Right lobe of liver (tissue), 6 donors: ENCODE data around the gene SCUBE1. TPM values are rescaled to one million over a fixed set of nuclear protein-coding genes. Genes with fewer than 3 reads are reported as not detected.

Experiments used
- ATAC-seq, 4 donors: fragments of 200-7000 bp; cut with Tn5 transposase; one replicate each; pipeline ENCODE4 v1.9.1; 2020; ENCODE audit warnings: mild to moderate bottlenecking in 4 of 4, moderate library complexity in 4 of 4
- DNase-seq, 3 donors: peaks; one replicate each; pipeline ENCODE4 v3.0.0-alpha.2; 2020
- H3K27ac ChIP-seq, 3 donors: fragments of 200-600 bp; one replicate each; pipeline ENCODE4 v1.8.0; 2022
- H3K27me3 ChIP-seq, 2 donors: fragments of 200-600 bp; one replicate each; pipeline ENCODE4 v1.8.0; 2022
- H3K36me3 ChIP-seq, 4 donors: fragments of 200-600 bp; sonication (generic) in 1 of 4; one replicate each; pipeline versions ENCODE4 v1.5.1 to v1.8.0; 2017 to 2022; ENCODE audit warnings: control low read depth in 1 of 4
- H3K4me1 ChIP-seq, 4 donors: fragments of 200-600 bp; sonication (generic) in 1 of 4; one replicate each; pipeline versions ENCODE4 v1.5.1 to v1.8.0; 2017 to 2022; ENCODE audit warnings: control low read depth in 1 of 4
- H3K4me3 ChIP-seq, 3 donors: fragments of 200-600 bp; one replicate each; pipeline ENCODE4 v1.8.0; 2022
- H3K9me3 ChIP-seq, 4 donors: fragments of 200-600 bp; sonication (generic) in 1 of 4; one replicate each; pipeline versions ENCODE4 v1.5.1 to v1.8.0; 2017 to 2022; ENCODE audit warnings: control low read depth in 1 of 4
- CTCF ChIP-seq, 4 donors: fragments of 200-600 bp in 3 of 4; fragments of 450-650 bp in 1 of 4; IDR thresholded peaks; one replicate each; pipeline versions ENCODE4 v1.5.1 to v1.8.0; 2016 to 2022; ENCODE audit warnings: antibody characterized with exemption in 4 of 4, mild to moderate bottlenecking in 2 of 4
- POLR2A ChIP-seq: fragments of 450-650 bp; IDR thresholded peaks from one replicate; pipeline ENCODE4 v1.6.1; 2017; ENCODE audit warnings: antibody characterized with exemption, mild to moderate bottlenecking
- WGBS: methylation state at CpG from one replicate; pipeline ENCODE4 v1.1.6; 2018; ENCODE audit warnings: low coverage, low lambda C conversion rate; ENCODE audit not compliant: insufficient coverage; ENCODE audit errors: missing lambda C conversion rate; 5-methylcytosine and 5-hydroxymethylcytosine counted together
- intact Hi-C, 2 donors: fragments of 100-400 bp; cut with DNase I; formaldehyde crosslinking; loops; one replicate each; pipeline versions ENCODE4 v1.11.2 to v1.14.1; 2022
- total RNA-seq, 6 experiments: library from RNA; depleted of rRNA in 2 of 6; stranded (reverse); fragments of >200 nt in 2 of 6; fragmentation: NEBNext Ultra II Directional in 3 of 6; extraction: Animal tissue kit (Norgen Biotek cat#: 25700) in 3 of 6; gene quantifications; one replicate each; pipeline versions ENCODE4 v1.1.0 to v1.2.4, GENCODE V29; 2016 to 2023
- donor health status: DM: no; HTN: yes; CAD: no.
- donor health status: DM: no; HTN: no; CAD: no.
- donor health status: DM: no; HTN: no; CAD: no.
- donor health status: DM: no; HTN: yes; CAD: no.
- donor health status: DM: no; HTN: yes; CAD: no.

The SCUBE1 gene
- total RNA-seq, 6 experiments from 2014 or later: 0.73 to 11.7 (median 2.7) TPM

DNA sequence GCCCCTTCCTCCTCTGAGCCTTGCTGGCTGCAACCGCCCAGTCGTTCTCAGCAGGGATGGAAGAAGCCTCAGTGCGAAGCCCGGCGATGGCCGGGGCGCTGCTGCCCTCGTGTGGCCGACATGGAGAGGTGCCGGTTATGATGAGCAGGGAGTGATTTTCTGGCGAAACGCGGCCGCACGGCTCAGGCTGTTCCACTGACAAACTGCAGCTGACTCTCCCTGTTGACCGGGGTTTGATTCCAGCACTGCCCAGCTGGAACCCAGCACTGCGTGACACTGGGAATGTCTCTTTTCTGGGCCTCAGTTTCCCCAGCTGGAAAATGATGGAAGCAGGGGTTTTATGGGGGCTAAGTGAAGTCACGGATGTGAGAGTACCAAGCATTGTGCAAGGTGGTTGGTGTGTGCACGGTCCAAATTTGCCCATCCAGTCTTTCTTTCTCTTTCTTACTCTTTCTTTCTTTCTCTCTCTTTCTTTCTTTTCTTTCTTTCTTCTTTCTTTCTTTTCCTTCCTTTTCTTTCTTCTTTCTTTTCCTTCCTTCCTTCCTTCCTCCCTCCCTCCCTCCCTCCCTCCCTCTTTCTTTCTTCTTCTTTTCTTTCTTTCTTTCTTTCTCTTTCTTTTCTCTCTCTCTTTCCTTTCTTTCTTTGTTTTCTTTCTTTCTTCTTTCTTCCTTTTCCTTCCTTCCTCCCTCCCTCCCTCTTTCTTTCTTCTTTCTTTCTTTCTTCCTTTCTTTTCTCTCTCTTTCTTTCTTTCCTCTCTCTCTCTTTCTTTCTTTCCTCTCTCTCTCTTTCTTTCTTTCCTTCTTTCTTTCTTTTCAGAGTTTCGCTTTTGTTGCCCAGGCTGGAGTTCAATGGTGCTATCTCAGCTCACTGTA lies 42.8 kb upstream of the SCUBE1 start:
- WGBS: 6% methylated on average over 15 of the region's 20 CpGs
- Histone ChIP-seq H3K27ac (no peak overlapping the region), H3K27me3 (no peaks in the 10 kb centered on the region), H3K4me1 (peaks cover 0 to 29% (median 13%) of the 10 kb centered on the region in 4 donors), H3K9me3 (no peaks in the 10 kb centered on the region), H3K36me3 (no peaks in the 10 kb centered on the region), H3K4me3 (no peak overlapping the region)
- peak; percentile 81 to 85 (median 82) for DNase-seq
- intact Hi-C loops: loop anchor here (5.0 kb wide), 4 partner anchors 91 to 441 kb away; no protein-coding TSS in a partner anchor
- TF ChIP-seq CTCF (IDR thresholded peaks at IDR 0.05) (peak; percentile 81 to 94 (median 90)), POLR2A (no peak)
- peak; percentile 82 to 94 (median 86) for ATAC-seq

DNA sequence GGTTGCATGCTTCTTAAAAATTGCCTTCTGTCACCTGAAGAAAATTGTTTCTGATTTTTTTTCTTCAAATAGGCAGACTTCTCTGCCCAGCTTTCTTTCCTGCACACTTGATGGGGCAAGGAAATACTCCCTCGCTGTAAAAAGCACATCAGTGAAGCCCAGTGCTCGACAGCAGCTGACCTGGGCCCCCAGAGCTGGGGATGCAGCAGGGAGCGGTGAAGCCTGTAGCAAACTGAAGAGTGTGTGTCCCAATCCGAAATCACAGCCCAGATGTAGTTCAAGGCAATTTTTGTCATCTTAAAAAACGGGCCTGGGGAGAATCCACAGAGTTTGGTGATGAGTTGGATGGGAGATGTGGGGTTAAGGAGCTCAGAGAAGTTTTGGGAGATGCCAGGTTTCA lies 41.7 kb upstream of the SCUBE1 start:
- intact Hi-C loops: loop anchor here (5.0 kb wide), 5 partner anchors 92 to 442 kb away; no protein-coding TSS in a partner anchor
- H3K27ac ChIP-seq: no peak overlapping the region

GRCh38 chr22:43381693-43382092 lies 38.5 kb upstream of the SCUBE1 start:
- no peaks in the 10 kb centered on the region for H3K36me3 ChIP-seq
- TF ChIP-seq CTCF (IDR thresholded peaks at IDR 0.05): no peak
- H3K27ac ChIP-seq: no peak overlapping the region
- no peaks in the 10 kb centered on the region for H3K9me3 ChIP-seq
- 77% methylated on average over 3 of the region's 6 CpGs for WGBS
- DNase-seq (no peak), ATAC-seq (no peak)
- H3K4me1 ChIP-seq: peaks cover 0 to 24% (median 11%) of the 10 kb centered on the region in 4 donors
- intact Hi-C loops: loop anchor here in 1 of 2 donors (5.0 kb wide), 1 partner anchor 104 kb away; no protein-coding TSS in a partner anchor
- H3K27me3 ChIP-seq: no peaks in the 10 kb centered on the region
- no peak overlapping the region for H3K4me3 ChIP-seq

More for the DNA sequence above, 41.7 kb upstream of the SCUBE1 start:
- DNase-seq: no peak
- no peaks in the 10 kb centered on the region for H3K36me3 ChIP-seq
- ATAC-seq: no peak
- H3K4me3 ChIP-seq: no peak overlapping the region
- no peaks in the 10 kb centered on the region for H3K27me3 ChIP-seq
- no peaks in the 10 kb centered on the region for H3K9me3 ChIP-seq
- TF ChIP-seq CTCF (IDR thresholded peaks at IDR 0.05) (no peak), POLR2A (no peak)
- H3K4me1 ChIP-seq: peaks cover 0 to 20% (median 9%) of the 10 kb centered on the region in 4 donors
- WGBS: 54% methylated on average over 5 of the region's 5 CpGs

DNA sequence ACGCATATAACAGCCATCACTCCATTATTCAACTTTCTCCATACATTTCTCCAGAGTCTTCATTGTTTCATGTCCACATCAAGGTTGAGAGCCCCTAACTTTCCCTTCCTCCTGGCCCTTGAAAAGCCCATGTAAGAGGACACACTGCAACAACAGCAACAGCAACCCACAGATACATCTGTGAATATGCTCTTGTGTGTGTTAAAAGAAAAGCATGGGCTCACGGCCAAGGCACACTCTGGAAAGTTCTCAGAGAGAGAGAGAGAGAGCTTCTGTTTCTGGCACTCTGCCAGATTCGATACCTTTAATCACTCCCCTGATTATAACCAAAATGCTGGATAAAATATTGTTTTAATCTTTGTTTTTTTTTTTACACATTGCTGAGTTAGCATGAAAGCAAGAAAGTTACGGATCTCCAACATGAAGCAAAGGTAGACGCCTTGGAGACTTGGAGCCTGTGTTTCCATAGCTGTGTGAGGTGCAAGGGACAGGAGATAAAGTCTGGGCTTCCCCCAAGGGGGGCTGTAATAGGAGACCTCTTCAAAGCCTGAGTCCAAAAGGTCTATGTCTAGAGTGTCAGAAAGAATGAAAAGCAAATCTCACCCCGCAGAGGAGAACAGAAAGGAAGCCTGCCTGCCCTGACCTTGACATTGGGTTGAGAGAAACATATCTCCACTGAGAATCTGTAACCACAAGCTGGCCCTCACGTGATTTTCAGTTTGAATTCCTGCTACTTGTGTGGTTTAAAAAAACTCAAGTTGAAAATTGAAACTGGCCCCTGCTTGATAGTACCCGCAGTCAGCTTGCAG lies 34.9 kb upstream of the SCUBE1 start:
- Histone ChIP-seq H3K36me3 (no peaks in the 10 kb centered on the region), H3K27ac (peak overlapping the region in 2 of 3 donors; percentile 18 to 72), H3K9me3 (no peaks in the 10 kb centered on the region), H3K27me3 (no peaks in the 10 kb centered on the region), H3K4me3 (peak overlapping the region in 1 of 3 donors; percentile 2), H3K4me1 (peaks cover 0 to 25% (median 12%) of the 10 kb centered on the region in 4 donors)
- WGBS: 14% methylated on average over 8 of the region's 8 CpGs
- DNase-seq (peak in 2 of 3 donors; percentile 48 to 75), ATAC-seq (peak; percentile 70 to 75 (median 73))
- intact Hi-C loops: no loop called here
- TF ChIP-seq POLR2A (no peak), CTCF (IDR thresholded peaks at IDR 0.05) (no peak)
